Mucosa of descending colon (tissue), 3 donors: ENCODE measurements around the gene ESR1. TPM values are rescaled to one million over a fixed set of nuclear protein-coding genes. Genes with fewer than 3 reads are reported as not detected.

Experiments
- ATAC-seq: fragments of 200-7000 bp; cut with Tn5 transposase; one replicate; pipeline ENCODE4 v1.9.1; 2020; ENCODE audit warnings: mild to moderate bottlenecking, moderate library complexity
- DNase-seq, 3 donors: peaks; one replicate each; pipeline ENCODE4 v3.0.0-alpha.2; 2020
- H3K36me3 ChIP-seq: fragments of 200-600 bp; one replicate; pipeline ENCODE4 v1.8.0; 2021; ENCODE audit warnings: low read depth, mild to moderate bottlenecking
- H3K4me1 ChIP-seq: fragments of 200-600 bp; one replicate; pipeline ENCODE4 v1.8.0; 2021; ENCODE audit warnings: low read depth, mild to moderate bottlenecking
- H3K4me3 ChIP-seq: fragments of 200-600 bp; one replicate; pipeline ENCODE4 v1.8.0; 2021; ENCODE audit warnings: mild to moderate bottlenecking
- H3K9me3 ChIP-seq: fragments of 200-600 bp; one replicate; pipeline ENCODE4 v1.8.0; 2021; ENCODE audit warnings: mild to moderate bottlenecking
- intact Hi-C, 2 donors: fragments of 100-400 bp; cut with DNase I in 1 of 2; cut with micrococcal nuclease in 1 of 2; formaldehyde crosslinking; loops; one replicate each; pipeline versions ENCODE4 v1.11.0 to v1.11.1; 2022; cut with DNase I, micrococcal nuclease
- total RNA-seq, 3 donors: library from RNA; stranded (reverse); fragmentation: NEBNext Ultra II Directional in 2 of 3; extraction: Animal tissue kit (Norgen Biotek cat#: 25700) in 2 of 3; gene quantifications; one replicate each; pipeline versions ENCODE4 v1.2.1 to v1.2.4, GENCODE V29; 2021 to 2023
- TF ChIP-seq, protein P1 (sequence below): fragments of 200-600 bp; IDR thresholded peaks from one replicate; pipeline ENCODE4 v1.8.0; 2022; ENCODE audit warnings: antibody characterized with exemption, mild to moderate bottlenecking
- donor health status: DM: no; HTN: no; CAD: no; lungs with moderate emphysema.
- donor health status: DM: no; HTN: no; CAD: no.
- donor health status: DM: no; HTN: yes; CAD: no.

ESR1 gene
- total RNA-seq, 3 donors from 2014 or later = 0.55 to 1.6 (median 0.82) TPM

DNA sequence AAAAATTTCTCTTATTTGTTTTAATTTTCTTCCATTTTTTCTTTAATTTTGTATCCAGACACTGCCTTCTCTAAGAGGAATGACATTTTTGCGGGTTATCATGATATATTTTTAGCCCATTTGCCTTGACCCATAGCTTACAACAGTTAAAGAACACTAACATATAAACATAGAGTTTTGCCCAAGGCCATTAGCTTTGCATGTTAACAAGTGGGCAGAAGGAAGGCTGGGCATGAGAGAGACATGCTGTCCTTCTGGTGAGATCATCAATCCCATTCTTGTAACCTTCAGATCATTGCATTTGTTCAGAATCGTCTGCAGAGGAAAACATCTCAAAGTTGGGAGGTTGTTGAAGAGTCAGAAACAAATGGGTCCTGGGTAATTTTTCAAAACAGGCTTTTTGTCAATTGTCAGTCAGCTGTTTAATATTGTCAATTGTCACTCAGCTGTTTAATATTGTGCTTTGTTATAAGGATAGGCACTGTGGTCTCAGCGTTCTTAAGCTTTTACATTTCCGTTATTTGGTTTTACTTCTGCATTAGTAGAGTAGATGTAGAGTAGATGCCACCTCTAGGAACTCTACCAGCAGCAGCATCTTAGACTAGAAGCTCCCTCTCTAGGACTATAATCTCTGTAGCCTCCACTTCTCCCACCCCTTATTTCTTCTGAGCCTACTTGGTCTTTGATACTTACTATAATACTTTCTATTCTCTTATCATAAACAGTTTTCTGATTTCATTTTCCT lies 243.1 kb downstream of the ESR1 start:
- Histone ChIP-seq H3K9me3 (no peaks in the 10 kb centered on the region), H3K36me3 (no peaks in the 10 kb centered on the region), H3K4me3 (no peak overlapping the region), H3K4me1 (no peaks in the 10 kb centered on the region)
- intact Hi-C loops = no loop called here
- DNase-seq (no peak), ATAC-seq (no peak)
- TF ChIP-seq, protein P1, sequence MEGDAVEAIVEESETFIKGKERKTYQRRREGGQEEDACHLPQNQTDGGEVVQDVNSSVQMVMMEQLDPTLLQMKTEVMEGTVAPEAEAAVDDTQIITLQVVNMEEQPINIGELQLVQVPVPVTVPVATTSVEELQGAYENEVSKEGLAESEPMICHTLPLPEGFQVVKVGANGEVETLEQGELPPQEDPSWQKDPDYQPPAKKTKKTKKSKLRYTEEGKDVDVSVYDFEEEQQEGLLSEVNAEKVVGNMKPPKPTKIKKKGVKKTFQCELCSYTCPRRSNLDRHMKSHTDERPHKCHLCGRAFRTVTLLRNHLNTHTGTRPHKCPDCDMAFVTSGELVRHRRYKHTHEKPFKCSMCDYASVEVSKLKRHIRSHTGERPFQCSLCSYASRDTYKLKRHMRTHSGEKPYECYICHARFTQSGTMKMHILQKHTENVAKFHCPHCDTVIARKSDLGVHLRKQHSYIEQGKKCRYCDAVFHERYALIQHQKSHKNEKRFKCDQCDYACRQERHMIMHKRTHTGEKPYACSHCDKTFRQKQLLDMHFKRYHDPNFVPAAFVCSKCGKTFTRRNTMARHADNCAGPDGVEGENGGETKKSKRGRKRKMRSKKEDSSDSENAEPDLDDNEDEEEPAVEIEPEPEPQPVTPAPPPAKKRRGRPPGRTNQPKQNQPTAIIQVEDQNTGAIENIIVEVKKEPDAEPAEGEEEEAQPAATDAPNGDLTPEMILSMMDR = no peak

DNA sequence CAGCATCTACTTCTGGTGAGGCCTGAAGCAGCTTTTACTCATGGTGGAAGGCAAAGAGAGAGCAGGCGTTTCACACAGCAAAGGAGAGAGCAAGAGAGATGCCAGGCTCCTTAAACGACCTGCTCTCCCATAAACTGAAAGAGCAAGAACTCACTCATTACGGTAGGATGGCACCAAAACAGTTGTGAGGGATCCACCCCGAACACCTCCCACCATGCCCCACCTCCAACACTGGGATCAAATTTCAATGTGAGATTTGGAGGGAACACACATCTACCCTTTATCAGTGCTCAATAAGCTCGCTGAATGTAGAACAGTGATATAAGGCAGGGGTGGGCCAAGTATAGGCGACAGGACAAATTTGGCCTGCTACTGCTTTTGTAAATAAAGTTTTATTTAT lies 244.6 kb downstream of the ESR1 start:
- Histone ChIP-seq H3K4me1 (no peaks in the 10 kb centered on the region), H3K4me3 (no peak overlapping the region), H3K9me3 (no peaks in the 10 kb centered on the region), H3K36me3 (no peaks in the 10 kb centered on the region)
- DNase-seq (no peak), ATAC-seq (no peak)
- TF ChIP-seq, protein P1 = no peak
- intact Hi-C loops = no loop called here

DNA sequence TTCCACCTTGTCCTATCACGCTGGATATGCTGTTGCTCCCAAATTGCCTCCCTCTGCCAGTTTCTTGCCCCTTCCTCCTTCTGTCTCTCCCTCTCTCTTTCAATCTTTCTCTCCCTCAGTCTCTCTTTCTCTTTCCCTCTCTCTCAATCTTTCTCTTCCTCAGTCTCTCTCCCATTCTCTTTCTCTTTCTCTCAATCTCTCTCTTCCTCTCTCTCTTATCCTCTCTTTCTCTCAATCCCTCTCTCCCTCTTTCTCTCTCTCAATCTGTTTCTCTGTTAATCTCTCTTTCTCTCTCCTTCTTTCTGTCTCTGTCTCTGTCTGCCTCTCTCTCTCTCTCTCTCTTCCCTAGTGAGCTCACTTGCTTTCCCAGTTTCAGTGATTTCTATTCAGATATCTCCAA lies 245.8 kb downstream of the ESR1 start:
- H3K36me3 ChIP-seq = no peaks in the 10 kb centered on the region
- intact Hi-C loops = no loop called here
- DNase-seq = no peak
- TF ChIP-seq, protein P1 = no peak
- no peak for ATAC-seq
- H3K4me1 ChIP-seq = no peaks in the 10 kb centered on the region
- no peaks in the 10 kb centered on the region for H3K9me3 ChIP-seq
- no peak overlapping the region for H3K4me3 ChIP-seq

DNA sequence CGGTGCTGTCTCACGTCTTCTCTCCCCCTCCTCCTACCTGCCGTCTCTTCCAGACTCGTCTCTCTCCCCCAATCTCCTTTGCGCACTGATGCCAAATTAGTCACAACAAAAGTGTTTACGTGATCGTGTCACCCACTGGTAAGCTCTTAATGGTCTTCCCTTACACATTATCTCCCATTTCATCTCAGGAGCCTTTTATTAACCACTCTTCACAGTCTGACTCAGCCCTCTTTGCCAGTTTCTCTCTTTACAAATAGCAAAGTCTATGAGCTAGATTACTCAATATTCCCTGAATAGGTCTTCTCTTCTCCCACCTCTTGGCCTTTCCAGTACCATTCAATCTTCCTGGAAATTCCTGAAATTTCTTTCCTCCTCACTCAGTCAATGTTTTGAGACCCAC lies 247.0 kb downstream of the ESR1 start:
- ATAC-seq (no peak), DNase-seq (no peak)
- Histone ChIP-seq H3K4me1 (no peaks in the 10 kb centered on the region), H3K36me3 (no peaks in the 10 kb centered on the region), H3K4me3 (no peak overlapping the region), H3K9me3 (no peaks in the 10 kb centered on the region)
- intact Hi-C loops = no loop called here
- TF ChIP-seq, protein P1 = no peak

DNA sequence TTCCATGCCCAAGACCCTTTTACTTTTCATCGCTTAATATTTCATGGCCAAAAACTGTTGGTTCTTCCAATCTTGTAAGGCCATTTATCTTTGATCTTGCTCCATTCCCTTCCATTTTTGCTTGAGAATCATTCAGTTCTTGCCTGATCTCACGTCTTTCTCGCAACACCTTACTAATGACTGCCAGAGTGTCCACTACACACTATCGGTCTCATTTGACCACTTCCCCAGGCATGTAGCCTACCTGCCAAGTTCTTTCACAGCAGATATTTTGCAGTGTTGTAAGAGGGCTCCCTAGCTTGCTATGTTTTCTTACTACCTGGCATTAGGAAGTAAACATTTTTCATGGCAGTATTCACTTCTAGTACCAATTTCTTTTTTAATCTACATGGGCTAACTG lies 248.0 kb downstream of the ESR1 start:
- ATAC-seq (no peak), DNase-seq (no peak)
- no peaks in the 10 kb centered on the region for H3K4me1 ChIP-seq
- H3K36me3 ChIP-seq = no peaks in the 10 kb centered on the region
- no peak overlapping the region for H3K4me3 ChIP-seq
- TF ChIP-seq, protein P1 = no peak
- H3K9me3 ChIP-seq = no peaks in the 10 kb centered on the region
- intact Hi-C loops = no loop called here
